ENCODE data around the gene PHACTR1.

PHACTR1 gene

GRCh38 chr6:12844284-12845223 is 128.0 kb downstream of the PHACTR1 start:
- DNase-seq (ENCODE audit: low read depth in 2 of 2, low spot score in 1 of 2), result no peak

GRCh38 chr6:12845224-12846004 is 128.8 kb downstream of the PHACTR1 start:
- DNase-seq (ENCODE audit: low read depth in 2 of 2, low spot score in 1 of 2), result no peak

- DNase-seq (ENCODE audit: low read depth in 2 of 2, low spot score in 1 of 2), result no peak
Measured at GRCh38 chr6:12848964-12849808, 132.6 kb downstream of the PHACTR1 start.

- DNase-seq (ENCODE audit: low read depth in 2 of 2, low spot score in 1 of 2), result no peak
Measured at GRCh38 chr6:12849809-12850198, 133.2 kb downstream of the PHACTR1 start.

- no peak for DNase-seq (ENCODE audit: low read depth in 2 of 2, low spot score in 1 of 2)
Measured at GRCh38 chr6:12851123-12851695, 134.6 kb downstream of the PHACTR1 start.

- DNase-seq (ENCODE audit: low read depth in 2 of 2, low spot score in 1 of 2), result no peak
Measured at GRCh38 chr6:12861603-12862002, 145.0 kb downstream of the PHACTR1 start.

GRCh38 chr6:12865117-12865516 is 148.6 kb downstream of the PHACTR1 start:
- DNase-seq (ENCODE audit: low read depth in 2 of 2, low spot score in 1 of 2), result no peak

- DNase-seq (ENCODE audit: low read depth in 2 of 2, low spot score in 1 of 2), result no peak
Measured at GRCh38 chr6:12865671-12866181, 149.2 kb downstream of the PHACTR1 start.

- no peak for DNase-seq (ENCODE audit: low read depth in 2 of 2, low spot score in 1 of 2)
Measured at GRCh38 chr6:12866422-12867029, 150.0 kb downstream of the PHACTR1 start.

- DNase-seq (ENCODE audit: low read depth in 2 of 2, low spot score in 1 of 2), result no peak
Measured at GRCh38 chr6:12869816-12870432, 153.4 kb downstream of the PHACTR1 start.

- no peak for DNase-seq (ENCODE audit: low read depth in 2 of 2, low spot score in 1 of 2)
Measured at GRCh38 chr6:12873691-12874090, 157.1 kb downstream of the PHACTR1 start.

GRCh38 chr6:12875051-12875450 is 158.5 kb downstream of the PHACTR1 start:
- DNase-seq (ENCODE audit: low read depth in 2 of 2, low spot score in 1 of 2), result no peak

- DNase-seq (ENCODE audit: low read depth in 2 of 2, low spot score in 1 of 2), result no peak
Measured at GRCh38 chr6:12878741-12879140, 162.2 kb downstream of the PHACTR1 start.

GRCh38 chr6:12882761-12883290 is 166.3 kb downstream of the PHACTR1 start:
- DNase-seq (ENCODE audit: low read depth in 2 of 2, low spot score in 1 of 2), result no peak

GRCh38 chr6:12884983-12885382 is 168.4 kb downstream of the PHACTR1 start:
- no peak for DNase-seq (ENCODE audit: low read depth in 2 of 2, low spot score in 1 of 2)

GRCh38 chr6:12886961-12887775 is 170.6 kb downstream of the PHACTR1 start:
- no peak for DNase-seq (ENCODE audit: low read depth in 2 of 2, low spot score in 1 of 2)

GRCh38 chr6:12890171-12890790 is 173.7 kb downstream of the PHACTR1 start:
- DNase-seq (ENCODE audit: low read depth in 2 of 2, low spot score in 1 of 2), result no peak

GRCh38 chr6:12891595-12891994 is 175.0 kb downstream of the PHACTR1 start:
- DNase-seq (ENCODE audit: low read depth in 2 of 2, low spot score in 1 of 2), result no peak

All from stimulated activated CD8-positive, alpha-beta memory T cell treated with anti-CD3 and anti-CD28 coated beads, Interleukin-4, amount 100 ng/mL, for 1 hour (primary cell).